Frontal cortex (tissue), 4 donors: ENCODE measurements around the gene MRM1. TPM values are rescaled to one million over a fixed set of nuclear protein-coding genes. Genes with fewer than 3 reads are reported as not detected.

Source experiments
- DNase-seq, 2 donors: peaks; one replicate each; pipeline ENCODE4 v3.0.0; 2012; ENCODE audit warnings: low spot score in 2 of 2
- FAIRE-seq: peaks from 2 replicates; lab custom pipeline; 2012; peaks lifted over from hg19 to GRCh38; lab: Jason Lieb, UNC
- total RNA-seq: library from RNA; depleted of rRNA; stranded (reverse); fragments of >200 nt; gene quantifications from one replicate; pipeline ENCODE4 v1.2.3, GENCODE V29; 2014
- donor health status: control.
- donor health status: control.
- donor health status: control.

The MRM1 gene
- total RNA-seq, 1 donor from 2014 or later, result 3.3 TPM

DNA sequence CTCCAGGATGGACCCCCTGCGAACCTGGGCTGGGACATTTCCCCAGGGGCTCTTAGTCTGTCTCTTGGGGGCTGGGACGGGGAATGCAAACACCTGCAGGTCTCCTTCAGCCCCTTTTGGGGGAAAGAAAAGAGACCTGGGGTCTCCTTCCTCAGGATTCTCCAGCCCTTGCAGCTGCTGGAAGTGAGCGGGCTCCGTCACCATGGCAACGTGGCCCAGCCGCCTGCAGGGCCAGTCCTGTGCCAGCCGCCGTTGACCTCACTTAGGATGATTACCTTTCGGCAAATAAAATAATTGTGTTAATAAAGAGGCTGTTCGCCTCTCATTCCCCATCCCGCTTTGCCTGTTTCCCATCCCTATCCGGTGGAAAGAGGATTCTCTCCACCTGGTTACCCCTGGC, 25.7 kb downstream of the MRM1 start:
- FAIRE-seq, result no peak

DNA sequence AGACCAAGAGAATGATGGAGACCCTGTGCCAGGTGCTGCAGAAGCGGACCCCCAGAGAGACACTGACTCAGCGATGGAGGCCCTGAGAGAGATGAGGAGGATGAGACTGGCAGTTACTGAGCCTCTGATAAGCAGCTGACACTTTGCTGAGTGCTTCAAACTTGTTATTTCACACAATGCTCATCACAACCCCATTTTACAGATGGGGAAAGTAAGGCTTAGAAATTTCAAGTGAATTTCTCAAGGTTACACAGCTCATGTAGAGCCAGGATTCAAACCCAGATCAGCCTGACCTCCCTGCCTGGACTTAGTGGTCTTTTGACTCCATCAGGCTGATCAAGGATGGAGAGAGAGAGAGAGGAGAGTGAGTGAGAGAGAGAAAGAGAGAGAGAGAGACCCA, 27.2 kb downstream of the MRM1 start:
- no peak for DNase-seq
- no peak for FAIRE-seq

More for the DNA sequence above, 25.7 kb downstream of the MRM1 start:
- no peak for DNase-seq

DNA sequence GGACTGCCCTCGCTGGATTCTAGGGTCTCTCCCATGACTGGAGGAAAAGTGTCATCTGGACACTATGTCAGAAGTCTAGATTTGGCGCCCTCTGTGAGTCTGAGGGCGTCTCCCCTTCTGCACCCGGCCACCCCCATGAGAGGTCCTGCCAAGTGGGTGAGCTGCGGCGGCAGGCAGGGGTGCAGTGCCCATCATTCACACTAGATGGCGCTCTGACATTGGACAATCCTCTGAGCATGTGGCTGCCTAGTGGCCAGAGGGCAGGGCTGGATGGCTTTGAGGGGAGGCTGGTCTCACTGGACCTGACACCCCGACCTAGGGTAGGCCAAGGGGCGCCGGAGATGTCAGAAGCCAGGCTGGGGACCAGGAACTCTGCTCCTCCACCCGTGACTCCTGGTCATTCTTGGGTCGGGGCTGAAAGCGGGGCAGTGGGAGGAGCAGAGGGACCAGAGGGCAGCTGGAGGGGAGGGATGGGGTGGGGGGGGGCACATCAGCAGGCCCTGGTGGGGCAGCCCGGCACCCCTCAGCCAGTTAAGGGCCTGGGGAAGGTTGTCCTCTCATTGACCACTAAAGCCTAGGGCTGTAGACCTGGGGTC, 28.0 kb downstream of the MRM1 start:
- FAIRE-seq (no peak), DNase-seq (peak; percentile 52 to 85)

GRCh38 chr17:36629970-36630502, 28.7 kb downstream of the MRM1 start:
- DNase-seq (no peak), FAIRE-seq (no peak)

DNA sequence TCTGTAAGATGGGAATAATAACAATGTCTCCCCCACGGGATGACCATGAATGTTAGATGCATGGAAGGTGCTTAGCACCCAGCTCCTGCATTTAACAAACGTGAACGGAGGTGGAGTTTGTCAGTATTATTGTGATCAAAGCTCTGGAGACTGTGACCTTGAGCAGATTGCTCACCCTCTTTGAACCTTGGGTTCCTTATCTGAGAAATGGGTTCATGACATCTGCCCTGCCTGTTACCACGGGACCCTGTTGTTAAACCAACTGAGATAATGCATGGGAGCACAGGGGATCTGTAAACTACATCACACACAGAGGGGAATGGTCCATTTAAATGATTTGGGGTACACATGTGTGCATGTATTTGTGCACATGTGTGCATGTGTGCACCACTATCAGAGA, 29.6 kb downstream of the MRM1 start:
- no peak for FAIRE-seq
- DNase-seq, result no peak

GRCh38 chr17:36632916-36633771, 31.8 kb downstream of the MRM1 start:
- FAIRE-seq, result no peak
- no peak for DNase-seq

GRCh38 chr17:36640346-36640745, 39.0 kb downstream of the MRM1 start:
- no peak for DNase-seq
- FAIRE-seq, result no peak

DNA sequence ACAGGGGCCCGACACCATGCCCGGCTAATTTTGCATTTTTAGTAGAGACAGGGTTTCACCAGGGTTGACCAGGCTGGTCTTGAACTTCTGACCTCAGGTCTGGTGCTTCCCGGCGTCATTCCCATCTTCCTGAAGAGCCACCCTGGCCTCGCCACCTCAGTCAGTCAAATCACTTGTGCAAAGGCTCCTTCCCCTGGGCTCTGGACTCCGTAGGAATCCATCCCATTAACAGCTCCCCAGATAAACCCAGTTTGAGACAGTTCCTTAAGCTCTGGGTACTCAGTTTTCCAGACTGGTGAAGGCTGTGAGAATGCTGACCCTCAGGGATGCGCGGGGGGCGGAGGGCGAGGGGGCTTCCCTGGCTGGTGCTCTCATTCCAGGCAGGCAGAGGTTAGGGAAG, 39.5 kb downstream of the MRM1 start:
- DNase-seq (no peak), FAIRE-seq (no peak)

DNA sequence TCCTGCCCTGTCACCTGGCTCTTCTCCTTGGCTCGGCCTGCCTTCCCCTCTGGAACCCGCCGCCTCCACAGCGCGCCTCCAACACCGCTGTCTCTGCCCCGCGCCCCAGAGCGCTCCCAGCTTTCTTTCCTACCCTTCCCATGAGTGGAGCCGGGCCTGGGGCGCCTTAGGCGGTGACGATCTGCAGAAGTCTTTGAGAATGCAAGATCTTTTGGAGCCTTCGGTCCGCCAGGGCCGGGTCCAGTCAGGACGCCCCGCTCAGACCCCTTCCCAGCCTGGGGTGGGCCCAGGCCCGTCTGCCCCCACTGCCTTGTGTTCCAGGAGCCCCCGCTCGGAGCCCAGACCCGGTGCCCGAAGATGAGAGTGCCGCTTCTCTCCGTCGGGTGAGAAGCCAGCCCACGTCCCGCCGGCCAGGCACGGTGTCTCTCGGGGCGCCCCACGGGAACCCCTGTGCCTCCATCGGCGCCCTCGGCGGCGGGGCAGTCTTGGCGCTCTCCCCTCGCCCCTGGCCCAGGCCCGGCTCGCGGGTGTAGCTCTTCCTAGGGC, 40.0 kb downstream of the MRM1 start:
- FAIRE-seq, result no peak
- DNase-seq, result no peak

GRCh38 chr17:36641877-36642845, 40.8 kb downstream of the MRM1 start:
- FAIRE-seq, result no peak
- peak in 1 of 2 donors; percentile 48 for DNase-seq

GRCh38 chr17:36643086-36643685, 41.8 kb downstream of the MRM1 start:
- FAIRE-seq, result no peak

DNA sequence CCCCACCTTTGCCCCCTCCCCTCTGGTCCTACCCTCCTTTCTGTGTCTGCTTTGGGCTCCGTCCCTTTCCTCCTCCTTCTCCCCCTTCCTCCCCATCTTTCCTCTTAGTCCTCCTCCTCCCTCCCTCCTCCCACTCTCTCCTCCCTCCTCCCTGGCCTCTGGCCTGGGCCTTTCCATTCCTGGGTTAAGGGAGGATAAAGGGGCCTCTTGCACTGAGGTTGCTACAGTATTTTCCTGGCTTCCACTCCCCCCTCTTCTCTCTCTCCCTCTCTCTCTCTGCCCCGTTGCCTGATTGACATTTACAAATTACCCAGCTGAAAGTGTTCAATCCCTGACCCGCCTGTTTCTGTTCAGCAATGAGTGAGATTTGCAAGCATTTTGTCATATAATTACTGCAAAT, 44.0 kb downstream of the MRM1 start:
- DNase-seq, result no peak
- no peak for FAIRE-seq

More at GRCh38 chr17:36643086-36643685, 41.8 kb downstream of the MRM1 start:
- DNase-seq, result no peak

DNA sequence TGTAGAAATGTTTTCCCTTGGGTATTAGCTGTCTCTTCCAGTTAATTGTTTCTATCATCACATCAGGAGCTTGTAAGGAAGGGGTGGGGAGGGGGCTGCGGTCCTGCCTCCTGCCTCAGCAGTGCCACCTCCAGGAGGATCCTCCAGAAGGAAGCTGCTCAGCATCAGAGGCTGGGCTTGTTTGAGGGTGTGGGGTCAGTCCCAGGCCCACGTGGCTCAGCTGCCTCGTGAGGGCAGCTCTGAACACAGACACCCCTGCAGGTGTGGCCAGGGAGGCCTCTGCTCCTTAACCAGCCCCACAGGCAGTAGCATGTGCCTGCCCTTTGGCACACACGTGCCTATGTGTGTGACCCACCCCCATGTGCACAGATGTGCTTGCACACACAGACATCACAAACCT, 46.3 kb downstream of the MRM1 start:
- no peak for DNase-seq
- no peak for FAIRE-seq

GRCh38 chr17:36650096-36650775, 48.9 kb downstream of the MRM1 start:
- no peak for FAIRE-seq
- DNase-seq, result peak in 1 of 2 donors; percentile 48

DNA sequence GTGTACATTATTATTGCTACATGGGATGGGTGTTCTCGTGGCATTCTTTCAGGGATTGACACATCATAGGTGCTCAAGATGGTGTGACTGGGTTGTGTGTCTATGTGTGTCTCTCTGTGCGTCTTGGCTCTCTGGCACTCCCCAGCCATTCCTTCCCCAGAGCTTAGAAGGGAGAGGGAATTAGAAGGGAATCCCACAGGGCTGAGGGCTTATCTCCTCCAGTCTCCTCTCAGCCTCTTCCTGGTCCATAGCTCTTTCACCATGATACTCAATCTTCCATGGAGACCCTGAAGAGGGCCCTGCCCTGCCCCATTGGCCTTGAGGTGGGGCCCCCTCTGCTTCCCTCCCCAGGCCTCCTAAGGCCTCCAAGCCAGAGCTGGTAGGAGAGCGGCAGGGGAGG, 52.0 kb downstream of the MRM1 start:
- no peak for FAIRE-seq
- no peak for DNase-seq

GRCh38 chr17:36653856-36654255, 52.5 kb downstream of the MRM1 start:
- no peak for DNase-seq
- no peak for FAIRE-seq

GRCh38 chr17:36655726-36656125, 54.3 kb downstream of the MRM1 start:
- DNase-seq, result no peak

DNA sequence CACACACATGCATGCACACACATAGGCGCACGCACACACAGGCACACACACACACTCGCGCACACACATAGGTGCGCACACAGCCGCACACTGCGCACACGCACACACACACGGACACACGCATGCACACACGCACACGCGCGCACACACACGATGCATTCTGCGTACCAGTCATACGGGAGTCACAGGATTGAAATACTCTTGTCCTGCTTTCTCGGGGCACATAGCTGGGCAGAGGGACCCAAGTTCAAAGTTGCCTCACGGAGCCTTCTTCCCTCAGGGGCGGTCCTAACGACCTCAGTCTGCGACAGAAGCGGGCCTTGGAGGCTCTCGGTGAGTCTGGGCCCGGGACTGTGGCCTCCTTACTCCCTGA, 56.0 kb downstream of the MRM1 start:
- FAIRE-seq (no peak), DNase-seq (no peak)

More at GRCh38 chr17:36655726-36656125, 54.3 kb downstream of the MRM1 start:
- no peak for FAIRE-seq
